Neuronal stem cell (in vitro differentiated cells): Measurements from ENCODE around the gene CD22.
"Not testable (repeated sequence)": the region's sequence is repeated elsewhere in the genome, so short reads cannot be mapped to it uniquely, and the experiment has no call there.

Experiments
- DNase-seq: peaks from one replicate; pipeline ENCODE4 v3.0.0-alpha.2; 2013; ENCODE audit warnings: low spot score
- H2AFZ ChIP-seq: one replicate; pipeline ENCODE4 v1.6.1; 2013; ENCODE audit warnings: mild to moderate bottlenecking, low read length, inconsistent platforms
- H2AK5ac ChIP-seq: 2 replicates; pipeline ENCODE4 v1.6.1; 2013; ENCODE audit warnings: low read depth, mild to moderate bottlenecking, inconsistent platforms, low read length, moderate library complexity, mixed read lengths
- H2BK120ac ChIP-seq: 2 replicates; pipeline ENCODE4 v1.6.1; 2013; ENCODE audit warnings: low read depth, mild to moderate bottlenecking, inconsistent platforms, low read length, moderate library complexity, mixed read lengths
- H2BK12ac ChIP-seq: one replicate; pipeline ENCODE4 v1.6.1; 2013; ENCODE audit warnings: low read length, inconsistent platforms
- H2BK15ac ChIP-seq: 2 replicates; pipeline ENCODE4 v1.6.1; 2013; ENCODE audit warnings: mild to moderate bottlenecking, low read length, inconsistent platforms, mixed read lengths
- H2BK5ac ChIP-seq: one replicate; pipeline ENCODE4 v1.6.1; 2013; ENCODE audit warnings: inconsistent platforms, mild to moderate bottlenecking, low read length, moderate library complexity
- H3K14ac ChIP-seq: one replicate; pipeline ENCODE4 v1.6.1; 2013; ENCODE audit warnings: low read length, inconsistent platforms
- H3K18ac ChIP-seq: 2 replicates; pipeline ENCODE4 v1.6.1; 2013; ENCODE audit warnings: low read length, inconsistent platforms
- H3K23ac ChIP-seq: 2 replicates; pipeline ENCODE4 v1.6.1; 2013; ENCODE audit warnings: low read depth, mild to moderate bottlenecking, mixed read lengths, low read length, inconsistent platforms; ENCODE audit not compliant: poor library complexity
- H3K27ac ChIP-seq: replicated peaks from 3 replicates; pipeline ENCODE4 v1.5.1; 2013; ENCODE audit warnings: low read length, inconsistent platforms
- H3K27me3 ChIP-seq, 3 experiments: 2 replicates each; pipeline ENCODE4 v1.6.1; 2013; ENCODE audit warnings: low read length in 3 of 3, mild to moderate bottlenecking in 2 of 3, inconsistent platforms in 1 of 3, low read depth in 1 of 3, mixed read lengths in 1 of 3, moderate library complexity in 1 of 3; ENCODE audit not compliant: control insufficient read depth in 3 of 3, insufficient read depth in 3 of 3
- H3K36me3 ChIP-seq, 2 donors: replicated peaks in 1 of 2; 2 replicates each; pipeline ENCODE4 v1.6.1; 2013; ENCODE audit warnings: low read length in 2 of 2; ENCODE audit not compliant: control insufficient read depth in 2 of 2, insufficient read depth in 2 of 2
- H3K4ac ChIP-seq: 2 replicates; pipeline ENCODE4 v1.6.1; 2013; ENCODE audit warnings: inconsistent platforms, mild to moderate bottlenecking, low read length, moderate library complexity
- H3K4me1 ChIP-seq, 2 donors: 1 replicate in 1 of 2; 2 replicates in 1 of 2; pipeline ENCODE4 v1.6.1; 2013; ENCODE audit warnings: low read length in 2 of 2, low read depth in 1 of 2; ENCODE audit not compliant: control insufficient read depth in 2 of 2, insufficient read depth in 1 of 2
- H3K4me2 ChIP-seq: one replicate; pipeline ENCODE4 v1.6.1; 2013; ENCODE audit warnings: mild to moderate bottlenecking, low read length, inconsistent platforms; ENCODE audit not compliant: insufficient read depth, poor library complexity, severe bottlenecking
- H3K4me3 ChIP-seq, 2 donors: 2 replicates each; pipeline ENCODE4 v1.5.1; 2013; ENCODE audit warnings: low read length in 2 of 2, mild to moderate bottlenecking in 2 of 2, inconsistent platforms in 1 of 2, moderate library complexity in 1 of 2
- H3K79me1 ChIP-seq: one replicate; pipeline ENCODE4 v1.6.1; 2013; ENCODE audit warnings: low read depth, mild to moderate bottlenecking, inconsistent platforms, low read length, moderate library complexity
- H3K9ac ChIP-seq: one replicate; pipeline ENCODE4 v1.6.1; 2013; ENCODE audit warnings: mild to moderate bottlenecking, low read depth, low read length, inconsistent platforms; ENCODE audit not compliant: poor library complexity
- H3K9me3 ChIP-seq, 2 donors: replicated peaks in 1 of 2; 2 replicates each; pipeline versions ENCODE3 to v1.6.1; 2013; ENCODE audit warnings: low read length in 2 of 2, mild to moderate bottlenecking in 2 of 2, inconsistent platforms in 1 of 2, low read depth in 1 of 2, mixed read lengths in 1 of 2, moderate library complexity in 1 of 2; ENCODE audit not compliant: control insufficient read depth in 2 of 2, insufficient read depth in 1 of 2
- H4K8ac ChIP-seq: one replicate; pipeline ENCODE4 v1.6.1; 2013; ENCODE audit warnings: low read depth, mild to moderate bottlenecking, inconsistent platforms, low read length, moderate library complexity
- H4K91ac ChIP-seq: one replicate; pipeline ENCODE4 v1.6.1; 2013; ENCODE audit warnings: low read length, low read depth, mild to moderate bottlenecking, inconsistent platforms; ENCODE audit not compliant: poor library complexity
- WGBS, 2 donors: extraction: QIAGEN DNeasy Blood & Tissue Kit; methylation state at CpG; one replicate each; pipeline ENCODE4 v1.1.7; 2013; ENCODE audit warnings: missing lambda C conversion rate in 2 of 2, mixed read lengths in 1 of 2; ENCODE audit not compliant: insufficient read length in 2 of 2, insufficient replicate concordance in 1 of 2; ENCODE audit errors: extremely low coverage in 2 of 2; 5-methylcytosine and 5-hydroxymethylcytosine counted together

The CD22 gene

GRCh38 chr19:35354898-35355297, 25.9 kb downstream of the CD22 start:
- no peaks in the 10 kb centered on the region for H3K4me1 ChIP-seq
- H3K14ac ChIP-seq = no peak overlapping the region
- no peak overlapping the region for H2AFZ ChIP-seq
- H3K4me3 ChIP-seq = no peak overlapping the region
- no peak overlapping the region for H2BK12ac ChIP-seq
- peaks cover 0 to 4% (median 0%) of the 10 kb centered on the region in 3 experiments for H3K27me3 ChIP-seq
- H4K8ac ChIP-seq = no peak overlapping the region
- H2BK5ac ChIP-seq = peak overlapping the region; percentile 69
- no peaks in the 10 kb centered on the region for H3K36me3 ChIP-seq
- H4K91ac ChIP-seq = no peak overlapping the region
- no peak overlapping the region for H3K4ac ChIP-seq
- H2AK5ac ChIP-seq = no peak overlapping the region
- no peak overlapping the region for H3K9ac ChIP-seq
- H3K79me1 ChIP-seq = no peaks in the 10 kb centered on the region
- H3K23ac ChIP-seq = no peak overlapping the region
- no peak overlapping the region for H3K4me2 ChIP-seq
- H2BK120ac ChIP-seq = no peak overlapping the region
- WGBS, 2 donors = no CpG with 5 or more reads among the region's 8 CpGs
- H3K18ac ChIP-seq = no peak overlapping the region
- DNase-seq = no peak
- no peaks in the 10 kb centered on the region for H3K9me3 ChIP-seq
- no peak overlapping the region for H2BK15ac ChIP-seq
- no peak overlapping the region for H3K27ac ChIP-seq

DNA sequence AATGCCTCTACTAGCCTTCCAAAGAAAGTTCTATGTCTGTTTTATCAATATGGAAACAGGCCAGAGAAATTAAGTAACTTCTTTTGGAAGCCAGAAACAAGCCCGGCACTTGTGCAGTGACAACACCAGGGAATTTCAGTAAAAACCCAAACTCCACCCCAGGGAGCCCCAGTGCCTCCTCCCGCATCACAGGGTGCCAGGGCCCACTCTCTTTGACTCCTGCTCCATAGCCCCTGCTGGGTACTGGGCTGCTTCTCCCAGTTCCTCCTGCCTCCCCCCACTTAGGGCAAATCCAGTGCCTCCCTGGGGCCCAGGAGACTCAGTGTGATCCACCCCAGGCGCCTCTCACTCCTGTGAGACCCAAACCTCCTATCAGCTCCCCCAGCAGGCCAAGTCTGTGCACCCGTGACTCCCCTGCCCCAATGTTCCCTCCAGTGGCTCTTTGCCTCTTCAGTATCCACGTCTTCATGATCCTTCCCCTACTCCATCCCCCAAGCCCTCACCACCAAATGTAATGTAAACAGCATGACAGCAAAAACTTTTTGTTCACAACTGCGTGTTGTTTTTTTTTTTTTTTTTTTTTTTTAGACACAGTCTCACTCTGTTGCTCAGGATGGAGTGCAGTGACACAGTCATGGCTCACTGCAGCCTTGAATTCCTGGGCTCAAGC, 26.9 kb downstream of the CD22 start:
- Histone ChIP-seq H2BK5ac (no peak overlapping the region), H3K4me2 (no peak overlapping the region), H4K91ac (no peak overlapping the region), H3K9me3 (no peaks in the 10 kb centered on the region), H3K27ac (no peak overlapping the region), H3K9ac (no peak overlapping the region), H3K79me1 (no peaks in the 10 kb centered on the region), H3K18ac (no peak overlapping the region), H2AFZ (no peak overlapping the region), H4K8ac (no peak overlapping the region), H2AK5ac (no peak overlapping the region), H3K23ac (no peak overlapping the region), H3K36me3 (no peaks in the 10 kb centered on the region), H3K4me3 (no peak overlapping the region), H3K14ac (no peak overlapping the region), H2BK120ac (no peak overlapping the region), H3K4ac (no peak overlapping the region), H3K4me1 (no peaks in the 10 kb centered on the region), H2BK12ac (no peak overlapping the region), H2BK15ac (no peak overlapping the region), H3K27me3 (peaks cover 0 to 3% (median 0%) of the 10 kb centered on the region in 3 experiments)
- no peak for DNase-seq
- no CpG with 5 or more reads among the region's 6 CpGs for WGBS, 2 donors

DNA sequence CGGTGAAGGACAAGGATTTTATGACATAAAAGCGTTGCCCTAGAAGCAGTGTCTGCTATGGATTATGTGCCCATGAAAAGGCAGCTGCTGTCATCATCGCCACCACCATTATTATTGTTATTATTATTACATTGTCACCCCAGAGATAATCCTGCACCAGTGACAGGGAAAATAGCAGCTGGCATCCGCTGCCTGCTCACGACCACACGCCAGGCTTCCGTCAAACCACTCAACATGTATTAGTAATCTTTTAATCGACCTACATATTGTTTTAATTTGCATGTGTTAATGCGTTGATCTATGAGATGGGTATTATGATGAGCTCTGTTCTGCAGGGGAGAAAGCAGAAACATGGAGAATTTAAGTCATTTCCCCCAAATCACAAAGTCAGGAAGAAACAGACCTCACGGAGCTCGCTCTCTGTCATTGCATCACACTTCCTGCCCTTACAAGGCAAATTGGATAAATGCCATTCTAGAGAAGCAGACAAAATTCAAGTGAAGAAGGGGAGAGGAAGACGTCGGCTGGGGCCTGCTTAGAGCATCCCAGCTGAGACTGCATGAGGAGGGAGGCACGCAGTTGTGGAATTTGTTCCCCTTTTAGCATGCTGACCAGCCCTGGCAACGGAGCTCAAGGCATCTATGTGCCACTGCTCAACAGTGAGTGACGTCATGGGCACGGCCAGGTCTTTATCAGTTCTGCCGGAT, 29.0 kb downstream of the CD22 start, which contains the start of gene FFAR3:
FFAR3 (plus strand) TSS at position 594 of the 707 bp plus-strand sequence. CDS start 431 bp downstream, outside the sequence.
- DNase-seq = no peak
- Histone ChIP-seq H3K36me3 (no peaks in the 10 kb centered on the region), H2BK12ac (no peak within 1 kb of the TSS), H2AFZ (no peak within 1 kb of the TSS), H3K14ac (no peak within 1 kb of the TSS), H3K4me1 (no peaks in the 10 kb centered on the region), H3K9ac (no peak within 1 kb of the TSS), H3K9me3 (no peaks in the 10 kb centered on the region), H3K18ac (no peak within 1 kb of the TSS), H3K4me3 (peak within 1 kb of the TSS in 1 of 2 donors; percentile 25), H3K27ac (no peak within 1 kb of the TSS), H2BK120ac (no peak within 1 kb of the TSS), H4K8ac (no peak within 1 kb of the TSS), H3K27me3 (peaks cover 0 to 3% (median 0%) of the 10 kb centered on the region in 3 experiments), H3K79me1 (no peaks in the 10 kb centered on the region), H3K4ac (no peak within 1 kb of the TSS), H4K91ac (no peak within 1 kb of the TSS), H2BK5ac (no peak within 1 kb of the TSS), H3K23ac (no peak within 1 kb of the TSS), H2BK15ac (no peak within 1 kb of the TSS), H2AK5ac (no peak within 1 kb of the TSS), H3K4me2 (no peak within 1 kb of the TSS)
- no CpG with 5 or more reads among the region's 18 CpGs for WGBS, 2 donors

GRCh38 chr19:35358834-35359233, 29.8 kb downstream of the CD22 start:
- not testable (repeated sequence) for H3K4me3 ChIP-seq, H3K9me3 ChIP-seq, DNase-seq

More at GRCh38 chr19:35358834-35359233, 29.8 kb downstream of the CD22 start:
- H3K9ac ChIP-seq, H3K14ac ChIP-seq, H2AFZ ChIP-seq, H2BK12ac ChIP-seq, H2BK120ac ChIP-seq, H3K23ac ChIP-seq, H4K91ac ChIP-seq, H3K4me2 ChIP-seq, H3K27ac ChIP-seq, H2BK15ac ChIP-seq, H3K4ac ChIP-seq, H2BK5ac ChIP-seq, H3K27me3 ChIP-seq, H2AK5ac ChIP-seq, H3K4me1 ChIP-seq, H3K18ac ChIP-seq, H3K36me3 ChIP-seq, H4K8ac ChIP-seq, H3K79me1 ChIP-seq: not testable (repeated sequence)
- no CpG with 5 or more reads among the region's 16 CpGs for WGBS, 2 donors
